B cell (primary cell): ENCODE results near the gene RNLS.

Source experiments
- EZH2 ChIP-seq: IDR thresholded peaks from 2 replicates; pipeline ENCODE4 v1.6.1; 2012; ENCODE audit warnings: borderline replicate concordance, low read depth, mild to moderate bottlenecking, moderate library complexity, low read length; ENCODE audit not compliant: insufficient read depth, poor library complexity, severe bottlenecking
- TF ChIP-seq, protein P1 (sequence below): fragments of 200-600 bp; IDR thresholded peaks from one replicate; pipeline ENCODE4 v1.8.0; 2022; ENCODE audit warnings: antibody characterized with exemption, mild to moderate bottlenecking

GRCh38 chr10:88421590-88421989 is 161.5 kb downstream of the RNLS start:
- TF ChIP-seq, protein P1, sequence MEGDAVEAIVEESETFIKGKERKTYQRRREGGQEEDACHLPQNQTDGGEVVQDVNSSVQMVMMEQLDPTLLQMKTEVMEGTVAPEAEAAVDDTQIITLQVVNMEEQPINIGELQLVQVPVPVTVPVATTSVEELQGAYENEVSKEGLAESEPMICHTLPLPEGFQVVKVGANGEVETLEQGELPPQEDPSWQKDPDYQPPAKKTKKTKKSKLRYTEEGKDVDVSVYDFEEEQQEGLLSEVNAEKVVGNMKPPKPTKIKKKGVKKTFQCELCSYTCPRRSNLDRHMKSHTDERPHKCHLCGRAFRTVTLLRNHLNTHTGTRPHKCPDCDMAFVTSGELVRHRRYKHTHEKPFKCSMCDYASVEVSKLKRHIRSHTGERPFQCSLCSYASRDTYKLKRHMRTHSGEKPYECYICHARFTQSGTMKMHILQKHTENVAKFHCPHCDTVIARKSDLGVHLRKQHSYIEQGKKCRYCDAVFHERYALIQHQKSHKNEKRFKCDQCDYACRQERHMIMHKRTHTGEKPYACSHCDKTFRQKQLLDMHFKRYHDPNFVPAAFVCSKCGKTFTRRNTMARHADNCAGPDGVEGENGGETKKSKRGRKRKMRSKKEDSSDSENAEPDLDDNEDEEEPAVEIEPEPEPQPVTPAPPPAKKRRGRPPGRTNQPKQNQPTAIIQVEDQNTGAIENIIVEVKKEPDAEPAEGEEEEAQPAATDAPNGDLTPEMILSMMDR = no peak
- TF ChIP-seq EZH2 = no peak
